Activated CD4-positive, CD25-positive, alpha-beta regulatory T cell (primary cell): ENCODE results near the gene SLC29A2.

Experiments
- DNase-seq, 4 experiments: peaks; one replicate each; lab custom pipeline; 2025; lab: John Stamatoyannopoulos, UW

Gene SLC29A2

DNA sequence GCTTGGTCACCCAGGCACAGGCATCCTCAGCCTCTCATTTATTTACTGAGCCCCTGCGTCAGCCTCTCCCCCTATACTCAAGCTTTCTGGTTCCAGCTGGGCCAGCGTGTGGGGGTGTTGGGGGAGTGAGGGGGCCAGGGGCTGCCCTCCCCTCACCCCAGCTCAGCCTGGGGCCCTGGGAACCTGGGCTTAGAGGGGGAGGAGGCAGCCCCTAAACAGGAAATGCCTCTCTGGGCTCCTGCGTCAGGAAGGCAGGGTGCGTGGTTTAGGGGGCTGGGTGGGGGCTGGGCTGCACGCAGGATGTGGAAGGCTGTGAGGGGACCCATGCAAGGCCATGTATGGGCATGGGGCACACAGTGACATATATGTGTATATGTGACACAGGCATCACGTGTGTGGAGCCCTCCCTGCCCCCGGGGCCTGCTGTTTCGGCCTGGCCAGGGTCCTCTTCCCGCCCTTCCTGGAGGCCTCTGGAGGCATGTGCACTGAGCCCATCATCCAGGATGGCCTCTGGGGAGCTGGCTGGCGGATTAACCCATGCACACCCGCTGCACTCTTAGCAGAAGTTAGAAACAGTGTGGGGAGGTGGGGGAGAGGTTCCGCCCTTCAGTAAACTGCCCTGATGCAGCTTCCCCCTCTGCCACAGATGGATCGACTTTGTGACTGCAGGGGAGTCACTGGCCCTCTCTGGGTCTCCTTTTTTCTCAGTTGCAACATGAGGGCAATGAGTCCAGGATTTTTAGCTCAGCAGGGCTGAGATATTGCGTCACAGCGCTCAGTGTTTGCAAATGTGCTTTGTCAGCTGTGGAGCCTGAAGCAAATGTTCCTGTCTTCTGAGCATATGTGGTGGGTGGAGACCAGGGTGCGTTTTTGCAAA is 53.6 kb downstream of the SLC29A2 start:
- peak in 1 of 4 experiments; percentile 30 for DNase-seq

DNA sequence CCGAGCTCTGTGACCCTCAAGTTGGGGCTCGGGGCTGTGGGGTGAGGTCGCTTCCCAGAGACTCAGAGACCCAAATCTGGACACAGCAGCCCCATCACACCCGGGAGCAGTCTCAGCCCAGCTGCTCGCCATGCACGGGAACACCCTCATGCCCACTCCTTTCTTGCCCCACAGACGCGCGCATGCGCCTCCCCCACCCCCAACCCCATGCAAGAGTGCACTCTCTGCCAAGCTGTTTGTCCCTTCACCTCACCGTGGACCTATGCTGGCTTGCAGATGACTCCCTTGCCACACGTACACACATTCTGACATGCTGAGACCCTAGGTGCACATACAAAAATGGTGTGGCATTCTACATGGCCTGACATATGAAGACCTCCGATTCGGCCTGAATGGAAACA is 54.2 kb downstream of the SLC29A2 start:
- DNase-seq: no peak

DNA sequence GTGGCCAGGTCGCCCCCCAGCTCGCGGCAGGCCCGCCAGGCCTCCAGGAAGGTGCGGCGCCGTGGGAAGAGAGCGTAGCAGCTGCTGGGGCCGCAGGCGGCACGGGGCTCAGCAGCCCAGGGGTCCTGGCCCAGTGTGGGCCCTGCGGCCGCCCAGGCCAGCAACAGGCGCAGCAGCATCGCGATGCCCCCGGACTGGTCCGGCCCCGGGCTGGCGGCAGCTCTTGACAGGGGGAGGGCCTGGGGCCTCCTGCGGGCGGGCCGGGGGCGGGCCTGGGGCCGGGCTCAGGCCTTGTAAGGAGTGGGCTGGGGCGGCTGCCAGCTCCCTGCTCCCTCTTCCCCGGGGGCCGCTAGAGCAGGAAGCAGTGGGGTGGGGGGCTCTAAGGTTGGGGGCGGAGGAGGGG is 54.7 kb downstream of the SLC29A2 start, which contains the start of gene CD248:
TSS of gene CD248 (minus strand) at position 196 of the 403 bp plus-strand sequence. CDS start at position 179, 17 bp downstream.
- no peak for DNase-seq

DNA sequence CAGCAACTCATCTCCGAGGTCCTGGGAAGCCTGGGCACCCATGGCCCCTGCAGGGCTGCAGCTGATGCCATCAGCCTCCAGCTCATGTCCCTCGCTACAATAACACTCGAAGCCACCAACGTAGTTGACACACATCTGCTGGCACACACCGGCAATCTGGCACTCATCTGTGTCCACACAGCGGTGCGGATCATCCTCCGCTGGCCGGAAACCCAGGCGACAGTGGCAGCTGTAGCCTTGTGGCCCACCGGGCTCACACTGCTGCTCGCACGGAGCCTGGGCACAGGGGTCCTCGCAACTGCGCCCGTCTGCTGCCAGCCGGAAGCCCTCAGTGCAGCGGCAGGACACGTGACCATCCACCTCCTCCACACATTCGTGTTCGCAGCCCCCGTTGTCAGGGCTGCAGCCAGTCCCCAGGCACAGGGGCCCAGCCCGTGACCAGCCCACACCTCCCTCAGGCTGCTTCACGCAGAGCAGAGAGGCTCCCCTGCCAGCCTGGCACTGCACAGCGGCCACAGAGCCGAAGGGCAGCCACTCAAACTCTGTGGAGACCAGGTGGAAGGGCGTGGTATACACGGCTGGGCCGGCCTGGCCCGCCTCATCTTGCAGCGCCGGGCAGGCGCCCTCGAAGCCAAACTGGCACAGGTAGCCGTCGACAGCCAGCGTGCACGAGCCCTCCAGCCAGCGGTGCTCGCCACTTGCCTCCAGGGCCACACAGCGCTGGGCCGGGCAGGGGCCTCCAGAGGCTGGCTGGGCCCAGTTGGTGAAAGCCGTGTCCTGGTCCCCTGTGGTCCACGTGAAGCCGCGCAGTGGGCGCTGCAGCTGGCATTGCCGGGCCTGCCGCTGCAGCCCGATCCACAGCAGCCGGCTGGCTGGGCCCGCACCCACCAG is 55.4 kb downstream of the SLC29A2 start:
- no peak for DNase-seq

DNA sequence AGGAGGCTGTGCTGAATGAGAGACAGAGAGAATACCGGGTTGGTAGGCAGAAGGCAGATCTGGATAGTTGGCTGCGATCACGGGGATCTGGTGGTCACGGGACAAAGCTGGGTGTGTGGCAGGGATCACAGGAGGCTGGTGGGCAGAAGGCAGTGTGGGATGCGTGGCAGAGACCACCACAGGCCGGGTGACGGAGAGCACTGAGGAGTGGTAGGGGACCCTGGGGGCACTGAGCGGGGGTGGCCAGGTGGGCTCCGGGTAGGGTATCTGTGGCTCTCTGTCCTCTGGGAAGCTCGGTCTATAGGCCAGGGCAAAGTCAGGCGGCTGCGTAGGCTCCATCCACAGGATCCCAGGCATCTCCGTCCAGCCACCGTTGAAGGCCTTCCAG is 56.1 kb downstream of the SLC29A2 start:
- no peak for DNase-seq

DNA sequence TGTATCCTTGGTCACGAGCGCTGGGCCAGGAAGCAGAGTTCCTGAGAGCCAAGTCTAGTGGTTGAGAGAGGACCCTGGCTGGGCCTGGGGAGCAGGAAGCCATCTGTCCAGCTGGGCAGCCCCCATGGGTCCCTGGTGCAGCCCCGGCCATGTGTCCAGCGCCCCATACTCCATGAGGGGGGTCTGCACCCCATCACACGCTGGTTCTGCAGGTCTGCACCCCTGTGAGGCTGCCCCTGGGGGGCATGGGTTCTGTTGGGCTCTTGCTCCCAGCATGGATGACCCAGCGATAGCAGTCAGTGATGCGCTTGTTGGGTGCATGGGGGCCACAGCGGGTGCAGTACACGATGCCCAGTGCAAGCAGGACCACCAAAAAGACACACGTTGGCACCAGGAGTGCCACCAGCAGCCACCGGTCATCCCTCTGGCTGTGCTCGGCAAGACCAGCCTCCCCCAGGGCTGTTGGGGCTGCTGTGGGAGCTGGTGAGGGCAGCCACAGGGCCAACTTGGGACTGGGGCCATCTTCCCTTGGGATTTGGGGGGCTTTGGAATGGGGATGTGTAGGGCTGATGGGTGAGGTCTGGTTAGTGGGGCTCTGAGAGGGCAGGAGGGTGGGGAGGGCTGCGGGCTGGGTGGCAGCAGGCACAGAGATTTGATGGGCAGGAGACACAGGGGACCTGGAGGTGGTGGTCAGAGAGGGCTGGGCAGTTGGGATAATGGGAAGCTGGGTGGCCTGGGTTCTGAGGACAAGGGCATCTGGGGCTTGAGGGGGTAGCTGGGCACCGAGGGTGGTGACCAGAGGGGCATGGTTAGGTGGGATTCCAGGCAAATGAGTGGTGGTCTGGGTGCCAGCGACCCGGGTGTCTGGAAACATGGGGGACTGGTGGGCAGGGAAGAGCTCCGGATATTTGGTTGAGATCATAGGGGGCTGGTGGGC is 56.7 kb downstream of the SLC29A2 start:
- DNase-seq: no peak

DNA sequence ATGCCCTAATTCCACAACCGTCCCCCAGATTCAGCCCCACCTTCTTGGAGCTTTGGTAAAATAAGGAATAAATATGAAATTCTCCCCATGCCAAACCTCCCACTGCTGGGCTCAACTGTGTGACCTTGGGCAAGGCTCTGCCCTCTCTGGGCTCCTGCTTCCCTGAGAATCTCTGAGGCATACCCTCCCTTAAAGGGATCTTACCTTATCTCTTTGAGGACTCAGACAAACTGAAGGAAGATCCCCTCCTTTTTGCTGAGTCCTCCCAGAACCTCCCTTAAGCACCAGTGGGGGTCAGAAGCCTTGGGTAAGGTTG is 57.4 kb downstream of the SLC29A2 start:
- DNase-seq: no peak

DNA sequence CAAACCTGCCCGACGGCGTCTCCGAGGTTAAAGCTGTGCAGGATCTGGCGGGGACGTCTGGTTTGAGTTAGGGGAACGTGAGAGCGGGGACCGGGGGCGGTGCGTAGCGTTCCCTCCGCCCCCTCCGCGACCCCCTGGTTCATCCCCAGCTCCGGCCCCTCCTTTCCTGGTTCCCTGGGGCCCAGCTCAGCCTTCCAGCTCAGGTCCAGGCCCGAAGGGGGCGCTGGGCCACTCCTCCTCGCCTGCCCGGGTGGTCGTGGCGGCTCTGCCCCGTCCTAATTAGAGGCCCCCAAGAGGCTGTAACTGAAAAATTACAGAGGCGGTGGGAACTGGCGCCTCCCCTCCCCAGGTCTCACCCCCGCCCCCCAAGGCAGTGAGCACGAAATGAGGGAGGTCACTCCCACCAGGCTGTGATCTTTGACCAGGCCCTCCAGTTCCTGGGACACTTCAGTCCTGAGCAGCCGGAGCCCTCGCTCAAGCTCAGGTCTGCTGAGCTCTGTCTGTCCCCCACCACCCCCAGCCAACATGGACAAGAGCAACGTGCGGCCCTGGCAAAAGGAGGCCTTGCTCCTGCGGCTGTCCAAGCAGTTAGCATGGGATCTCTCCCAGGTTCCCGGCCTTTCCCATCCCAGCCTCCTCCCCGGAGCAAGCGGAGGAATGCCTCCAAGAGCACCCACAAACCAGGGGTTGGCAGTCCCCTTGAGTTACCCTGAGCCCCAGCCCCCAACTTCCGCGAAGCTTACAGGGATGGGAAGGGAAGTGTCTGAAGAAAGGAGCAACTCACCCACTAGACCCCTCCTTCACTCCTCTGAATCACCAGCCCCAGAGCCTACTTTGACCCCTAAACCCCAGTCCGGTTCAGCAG is 58.0 kb downstream of the SLC29A2 start:
- DNase-seq: no peak

DNA sequence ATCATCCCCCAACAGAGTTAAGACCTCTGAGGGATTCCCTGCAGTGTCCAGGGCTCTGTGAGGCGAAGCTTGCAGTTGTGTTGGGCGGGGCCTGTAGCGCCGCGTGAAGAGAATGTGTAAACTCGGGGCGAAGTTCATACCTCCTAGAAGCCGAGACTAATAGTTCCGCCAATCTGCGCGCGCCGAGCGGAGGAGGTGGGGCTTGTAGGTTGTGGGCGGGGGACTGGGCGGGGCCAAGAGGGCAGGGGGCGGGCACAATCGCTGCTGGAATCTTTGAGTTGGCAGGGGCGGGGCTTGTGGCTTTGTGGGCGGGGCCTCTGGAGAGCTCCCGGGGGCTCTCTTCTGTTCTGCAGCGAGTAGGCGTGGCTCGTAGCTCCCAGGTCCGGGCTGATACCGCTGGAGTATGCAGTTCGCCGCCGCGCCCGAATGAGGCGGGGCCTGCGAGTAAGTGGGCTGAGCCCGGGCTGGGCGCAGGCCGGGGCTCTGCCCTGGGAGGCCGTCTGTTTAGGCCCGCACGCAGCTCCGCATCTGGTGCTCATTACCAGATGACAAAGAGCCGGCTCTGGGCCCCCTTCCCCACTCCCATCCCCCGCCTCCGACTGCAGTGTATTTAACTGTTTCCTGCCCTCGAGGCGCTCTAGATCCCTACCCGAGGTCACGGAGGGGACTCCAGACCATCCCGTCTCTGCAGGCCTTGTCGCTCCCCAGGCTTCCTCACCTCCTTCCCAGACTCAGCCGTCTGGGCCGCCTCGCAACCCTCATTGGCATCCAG is 58.8 kb downstream of the SLC29A2 start:
- peak; percentile 95 to 99 (median 98) for DNase-seq
